ENCODE measurements around the gene STK17A. TPM values are rescaled to one million over a fixed set of nuclear protein-coding genes. Genes with fewer than 3 reads are reported as not detected.
A peak's percentile ranks its signal among the peaks of the same experiment; 100 is the strongest.

STK17A gene
- total and polyA plus RNA-seq, 2 of the 8 experiments (the other 6 are each of a cell fraction or from before 2014, with no cell fraction given): 2.2 to 12.2 TPM

GRCh38 chr7:43649755-43650274 is 66.9 kb downstream of the STK17A start:
- no peak overlapping the region for H3K9ac ChIP-seq (replicated peaks in 1 of 4; ENCODE audit: extremely low read depth in 1 of 4, low read depth in 3 of 4, low read length in 3 of 4)

More at GRCh38 chr7:43649755-43650274, 66.9 kb downstream of the STK17A start:
- Histone ChIP-seq H3K4me3 (ENCODE audit: extremely low read depth in 1 of 4, insufficient read depth in 2 of 4, low read depth in 3 of 4, low read length in 4 of 4) (no peak overlapping the region), H3K36me3 (ENCODE audit: control insufficient read depth in 2 of 4, insufficient read depth in 4 of 4, low read length in 3 of 4) (peaks cover 0 to 22% (median 7%) of the 10 kb centered on the region in 4 experiments; a peak in 2 of 8 replicates), H3K79me1 (ENCODE audit: low read depth, low read length) (peaks cover 2% of the 10 kb centered on the region), H4K5ac (ENCODE audit: insufficient read length, low read depth, low read length) (no peak overlapping the region), H2BK12ac (ENCODE audit: low read depth, low read length) (no peak overlapping the region), H2BK20ac (ENCODE audit: low read length) (no peak overlapping the region), H3K14ac (ENCODE audit: insufficient read length) (no peak overlapping the region), H3K27me3 (replicated peaks in 1 of 4; ENCODE audit: control insufficient read depth in 3 of 4, extremely low read depth in 1 of 4, insufficient read depth in 3 of 4, low read length in 3 of 4) (no peaks in the 10 kb centered on the region), H3K56ac (replicated peaks; ENCODE audit: insufficient read length, low read depth, low read length) (no peak overlapping the region), H2AFZ (ENCODE audit: low read length) (no peak overlapping the region), H3K4me1 (replicated peaks in 1 of 4; ENCODE audit: control insufficient read depth in 3 of 4, insufficient read depth in 4 of 4, low read length in 3 of 4) (peaks cover 13 to 23% (median 17%) of the 10 kb centered on the region in 4 experiments), H3K9me3 (ENCODE audit: insufficient read depth in 2 of 2, low read depth in 1 of 2, low read length in 1 of 2) (no peaks in the 10 kb centered on the region), H4K91ac (replicated peaks; ENCODE audit: insufficient read length, low read length) (no peak overlapping the region), H4K8ac (ENCODE audit: extremely low read depth, insufficient read depth, low read length) (no peak overlapping the region), H3K79me2 (ENCODE audit: control insufficient read depth in 1 of 2, insufficient read depth in 2 of 2, low read length in 2 of 2) (peaks cover 0 to 41% of the 10 kb centered on the region in 2 experiments; a peak in 2 of 4 replicates), H2BK15ac (ENCODE audit: low read length) (no peak overlapping the region), H3K23ac (ENCODE audit: insufficient read length) (no peak overlapping the region), H3K23me2 (ENCODE audit: low read depth, low read length) (no peaks in the 10 kb centered on the region), H4K20me1 (replicated peaks in 1 of 2; ENCODE audit: control insufficient read depth in 1 of 2, insufficient read depth in 2 of 2, low read length in 2 of 2) (peaks cover 0 to 3% of the 10 kb centered on the region in 2 experiments), H3K4ac (replicated peaks; ENCODE audit: insufficient read length, low read depth, low read length) (no peak overlapping the region), H3K18ac (ENCODE audit: extremely low read depth, low read length) (0 out of 2 replicates have a peak overlapping the region, but pooled peaks have one; percentile 36), H2BK5ac (ENCODE audit: low read depth, low read length) (peak overlapping the region; percentile 36; the same call in 1 of the 2 replicates), H2BK120ac (replicated peaks; ENCODE audit: low read depth, low read length) (no peak overlapping the region), H2AK5ac (ENCODE audit: low read depth, low read length) (0 out of 2 replicates have a peak overlapping the region, but pooled peaks have one; percentile 17), H3K27ac (ENCODE audit: low read depth, low read length) (no peak overlapping the region), H3K4me2 (ENCODE audit: insufficient read depth in 1 of 2, low read depth in 2 of 2, low read length in 2 of 2) (no peak overlapping the region)
- WGBS, 2 experiments (ENCODE audit: extremely low coverage in 1 of 2, insufficient coverage in 1 of 2, insufficient read length in 1 of 2, insufficient replicate concordance in 2 of 2, low coverage in 1 of 2, low lambda C conversion rate in 2 of 2, missing lambda C conversion rate in 1 of 2): 93% methylated on average over 4 of the region's 4 CpGs; no CpG with 5 or more reads in 1 of the 2 experiments
- no peak for TF ChIP-seq SUZ12 (IDR thresholded peaks at IDR 0.05; ENCODE audit: low read length)
- TF ChIP-seq SP2 (IDR thresholded peaks at IDR 0.05; ENCODE audit: low read length): no peak
- TF ChIP-seq SP4 (IDR thresholded peaks at IDR 0.05; ENCODE audit: low read length): no peak
- no peak for TF ChIP-seq ATF2 (IDR thresholded peaks at IDR 0.05; ENCODE audit: low read length)
- no peak for TF ChIP-seq GABPA (IDR thresholded peaks at IDR 0.05; ENCODE audit: borderline replicate concordance, insufficient read depth, low read length)
- no peak for TF ChIP-seq ASH2L (IDR thresholded peaks at IDR 0.05; ENCODE audit: low read length)
- TF ChIP-seq BCL11A (IDR thresholded peaks at IDR 0.05; ENCODE audit: low read depth in 2 of 2, low read length in 2 of 2): no peak
- CTCF ChIA-PET (ENCODE audit: partially characterized antibody): interaction anchor here (3.1 kb wide), 1 partner anchor 67 kb away, joined by 12 read pairs; the partner anchor contains the start of gene STK17A
- DNase-seq (ENCODE audit: low read depth in 1 of 2, low spot score in 2 of 2) (no peak), FAIRE-seq (no peak)
- POLR2A ChIA-PET (ENCODE audit: partially characterized antibody): no interaction called here
